ENCODE results near the gene TPRG1L.

TPRG1L gene

GRCh38 chr1:3630161-3630611 lies 5.4 kb downstream of the TPRG1L start:
- no peak for DNase-seq

GRCh38 chr1:3630914-3631313 lies 6.1 kb downstream of the TPRG1L start:
- DNase-seq: no peak

DNA sequence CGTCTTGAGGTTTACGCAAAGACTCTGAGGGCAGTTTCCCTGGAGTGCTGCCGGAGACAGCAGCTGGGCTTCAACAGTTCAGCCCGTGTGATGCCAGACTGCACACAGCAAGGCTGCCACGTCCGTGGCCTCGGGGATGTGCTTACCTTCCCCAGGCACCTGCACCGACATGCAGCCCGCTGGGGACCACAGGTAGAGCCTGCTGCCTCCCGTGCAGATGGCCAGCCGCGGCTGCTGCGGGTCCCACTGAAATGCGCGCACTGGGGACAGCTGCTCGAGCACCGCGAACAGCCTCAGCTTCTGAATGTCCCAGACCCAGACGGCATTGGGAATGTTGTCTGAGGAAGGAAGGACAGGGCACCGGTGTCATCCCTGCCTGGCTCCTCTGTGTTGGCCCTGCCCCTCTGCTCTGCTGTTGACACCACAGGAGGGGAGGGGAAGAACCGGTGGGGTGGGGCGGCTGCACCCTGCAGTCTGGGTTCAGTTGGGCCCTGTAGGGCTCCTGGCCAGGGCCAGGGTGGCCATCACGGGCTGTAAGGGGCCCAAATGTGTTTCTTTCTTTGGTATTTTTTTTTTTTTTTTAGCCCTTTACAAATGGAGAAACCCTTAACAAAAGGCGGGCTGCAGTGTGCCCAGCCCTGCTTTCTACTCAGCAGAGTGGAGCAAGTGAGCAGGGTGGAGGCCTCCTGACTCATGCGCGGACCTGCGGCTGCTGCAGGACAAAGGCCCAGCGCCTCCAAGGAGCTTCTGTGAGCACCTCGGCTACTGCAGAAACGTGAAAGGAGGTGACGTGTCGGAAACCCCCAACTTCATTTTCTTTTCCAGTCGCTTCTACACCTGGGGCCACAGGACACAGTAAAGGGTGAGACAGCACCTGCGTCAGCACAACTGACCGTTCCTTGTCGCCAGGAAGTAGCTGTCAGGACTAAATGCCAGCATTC lies 6.8 kb downstream of the TPRG1L start:
- DNase-seq: no peak

DNA sequence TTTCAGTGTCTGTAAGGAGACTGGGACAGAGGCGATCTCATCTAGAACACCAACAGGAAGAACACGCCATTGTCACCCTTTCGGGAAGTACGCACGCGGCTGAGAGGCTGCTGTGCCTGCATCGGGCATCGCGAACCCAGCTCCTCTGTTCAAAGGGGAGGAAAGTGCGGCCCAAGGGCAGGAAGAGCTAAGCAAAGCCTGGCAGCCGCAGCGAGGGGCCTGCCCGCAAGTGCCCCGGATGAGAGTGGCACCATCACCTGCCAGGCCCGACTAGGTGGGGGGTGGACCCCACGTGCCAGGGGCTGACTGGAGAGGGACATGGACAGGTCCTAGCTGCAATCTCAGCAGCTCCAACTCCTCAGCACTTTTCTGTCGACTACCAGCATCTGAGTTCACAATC lies 7.5 kb downstream of the TPRG1L start:
- no peak for DNase-seq

DNA sequence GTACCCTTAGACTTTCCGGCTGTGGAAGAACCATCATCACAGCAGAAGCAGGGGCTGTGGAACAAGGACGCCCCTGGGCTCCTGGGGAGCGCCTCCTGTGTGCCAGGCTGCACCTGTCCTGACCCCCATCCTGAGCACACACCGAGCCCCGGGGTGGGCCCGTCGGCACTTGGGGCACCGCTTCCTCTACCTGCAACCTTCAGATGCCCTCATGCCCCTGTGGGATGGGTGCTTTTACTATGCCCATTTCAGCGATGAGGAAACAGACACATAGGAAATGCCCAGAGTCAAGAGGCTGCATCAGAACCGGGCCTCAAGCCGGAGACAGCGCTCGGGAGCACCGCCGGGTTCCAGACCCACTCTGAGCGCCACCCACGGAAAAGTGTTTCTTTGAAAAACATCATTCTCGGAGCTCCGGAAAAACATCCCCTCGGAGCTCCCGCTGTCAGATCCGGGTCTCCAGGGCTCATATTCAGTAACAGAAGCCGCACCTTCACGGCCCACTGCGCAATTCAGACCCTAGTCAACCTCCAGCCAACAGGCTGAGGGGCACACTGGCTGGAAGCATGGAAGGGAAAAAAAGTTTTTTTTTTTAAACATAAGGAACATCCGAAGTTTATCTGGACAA lies 8.0 kb downstream of the TPRG1L start:
- DNase-seq: no peak

- no peak for DNase-seq
Measured at GRCh38 chr1:3633344-3634058, 8.7 kb downstream of the TPRG1L start.

- DNase-seq: no peak
Measured at GRCh38 chr1:3634059-3634800, 9.4 kb downstream of the TPRG1L start.

GRCh38 chr1:3636080-3636479 lies 11.3 kb downstream of the TPRG1L start:
- no peak for DNase-seq

DNA sequence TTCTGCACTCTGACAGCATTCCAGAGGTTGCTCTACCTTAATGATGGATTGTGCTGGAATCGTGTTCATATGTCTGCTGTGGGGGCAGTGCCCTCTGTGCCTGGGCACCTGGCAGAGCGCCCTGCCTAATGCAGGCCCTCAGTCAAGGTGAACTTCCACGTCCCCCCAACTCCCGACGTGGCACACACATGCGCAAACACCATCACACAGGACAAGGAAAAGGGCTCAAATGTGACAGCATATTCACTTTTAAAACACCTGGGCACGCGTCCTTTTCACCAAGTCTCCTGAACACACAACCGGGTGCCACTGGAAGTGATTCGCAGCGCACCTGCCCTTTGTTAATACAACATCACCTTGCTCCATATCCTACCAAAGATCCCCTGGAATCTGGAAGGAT lies 11.7 kb downstream of the TPRG1L start:
- DNase-seq: no peak

DNA sequence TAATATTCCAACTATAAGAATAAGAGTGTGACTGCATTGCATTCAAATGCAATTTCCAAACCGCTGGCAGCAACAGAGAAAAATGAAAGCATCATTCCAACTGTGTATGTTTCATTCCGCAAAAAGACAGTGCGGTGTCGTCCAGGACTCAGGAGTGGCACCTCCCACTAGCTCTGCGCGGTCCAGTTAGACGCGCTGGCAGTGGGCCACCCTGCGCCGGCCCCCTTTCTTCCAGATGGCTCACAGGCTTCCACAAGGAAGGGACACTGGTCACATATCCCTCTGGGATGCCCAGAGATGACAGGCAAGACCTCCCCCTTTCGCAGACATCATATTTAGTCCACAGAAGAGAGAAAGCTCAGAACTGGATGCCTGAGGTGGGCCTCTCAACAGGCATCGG lies 13.2 kb downstream of the TPRG1L start:
- DNase-seq: no peak

DNA sequence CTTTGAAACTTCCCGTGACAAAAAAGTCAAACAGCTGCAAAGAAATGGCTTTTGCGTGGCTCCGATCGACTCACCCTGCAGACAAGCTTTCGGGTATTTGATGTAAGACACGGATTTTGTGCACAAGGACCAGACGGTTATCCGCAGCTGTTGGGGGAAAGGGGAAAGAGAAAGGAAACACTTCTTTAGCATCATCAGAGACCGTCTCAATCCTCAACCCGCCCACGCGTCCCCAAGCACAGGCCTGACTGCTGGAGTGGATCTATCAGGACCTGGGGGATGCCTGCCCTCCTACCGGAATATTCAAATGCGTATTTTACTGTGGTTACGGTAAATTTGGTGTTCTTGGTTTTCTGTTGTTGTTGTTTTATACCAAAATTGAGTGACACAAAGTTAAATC lies 13.9 kb downstream of the TPRG1L start:
- no peak for DNase-seq

GRCh38 chr1:3639397-3639911 lies 14.6 kb downstream of the TPRG1L start:
- DNase-seq: no peak

DNA sequence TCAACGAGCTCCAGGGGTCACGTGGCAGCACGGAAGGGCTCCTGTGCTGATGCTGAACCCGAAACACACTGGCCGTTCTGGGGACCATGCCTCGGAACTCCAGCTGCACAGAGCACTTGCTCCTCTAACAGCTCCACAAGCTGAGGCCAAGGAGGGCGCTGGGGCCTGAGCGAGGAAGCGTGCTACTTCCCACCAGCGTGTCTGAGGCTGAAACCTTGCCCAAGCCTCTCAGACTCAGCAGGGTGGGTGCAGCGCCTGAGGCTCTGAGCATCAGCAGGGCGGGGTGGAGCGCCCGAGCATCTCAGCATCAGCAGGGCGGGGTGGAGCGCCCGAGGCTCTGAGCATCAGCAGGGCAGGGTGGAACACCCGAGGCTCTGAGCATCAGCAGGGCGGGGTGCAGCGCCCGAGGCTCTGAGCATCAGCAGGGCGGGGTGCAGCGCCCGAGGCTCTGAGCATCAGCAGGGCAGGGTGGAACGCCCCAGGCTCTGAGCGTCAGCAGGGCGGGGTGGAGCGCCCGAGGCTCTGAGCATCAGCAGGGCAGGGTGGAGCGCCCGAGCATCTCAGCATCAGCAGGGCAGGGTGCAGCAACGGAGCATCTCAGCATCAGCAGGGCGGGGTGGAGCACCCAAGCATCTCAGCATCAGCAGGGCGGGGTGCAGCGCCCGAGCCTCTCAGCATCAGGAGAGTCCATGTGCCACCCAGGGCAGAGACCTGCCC lies 15.5 kb downstream of the TPRG1L start:
- no peak for DNase-seq

- DNase-seq: no peak
Measured at GRCh38 chr1:3641046-3641760, 16.4 kb downstream of the TPRG1L start.

- no peak for DNase-seq
Measured at GRCh38 chr1:3641816-3642215, 17.0 kb downstream of the TPRG1L start.

- DNase-seq: no peak
Measured at GRCh38 chr1:3642919-3643675, 18.3 kb downstream of the TPRG1L start.

- DNase-seq: no peak
Measured at GRCh38 chr1:3644273-3644672, 19.5 kb downstream of the TPRG1L start.

- DNase-seq: no peak
Measured at GRCh38 chr1:3645247-3645646, 20.4 kb downstream of the TPRG1L start.

GRCh38 chr1:3645666-3646355 lies 21.0 kb downstream of the TPRG1L start:
- no peak for DNase-seq

DNA sequence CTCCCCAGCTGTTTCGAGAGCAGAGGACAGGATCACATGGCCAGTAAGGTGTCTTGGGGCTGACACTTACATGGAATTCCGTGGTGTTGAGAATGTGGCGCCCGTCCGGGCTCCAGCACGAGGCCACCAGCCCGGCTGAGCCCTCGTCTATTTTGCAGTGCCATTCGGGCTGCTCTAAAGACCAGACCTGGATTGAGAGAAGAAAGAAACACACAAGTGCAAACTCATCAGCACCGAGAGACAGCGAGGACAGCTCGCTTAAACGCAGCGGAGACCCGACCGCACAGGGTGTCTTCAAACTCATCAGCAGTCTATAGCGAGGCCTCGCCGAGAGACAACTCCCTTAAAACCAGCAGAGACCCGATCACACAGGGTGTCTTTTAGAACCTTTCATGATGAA lies 21.8 kb downstream of the TPRG1L start:
- no peak for DNase-seq
